Measurements from ENCODE around the gene ZNF319. TPM values are rescaled to one million over a fixed set of nuclear protein-coding genes. Genes with fewer than 3 reads are reported as not detected.

Gene ZNF319
- total RNA-seq, 2 donors from 2014 or later, result 3.3 to 4.7 TPM

DNA sequence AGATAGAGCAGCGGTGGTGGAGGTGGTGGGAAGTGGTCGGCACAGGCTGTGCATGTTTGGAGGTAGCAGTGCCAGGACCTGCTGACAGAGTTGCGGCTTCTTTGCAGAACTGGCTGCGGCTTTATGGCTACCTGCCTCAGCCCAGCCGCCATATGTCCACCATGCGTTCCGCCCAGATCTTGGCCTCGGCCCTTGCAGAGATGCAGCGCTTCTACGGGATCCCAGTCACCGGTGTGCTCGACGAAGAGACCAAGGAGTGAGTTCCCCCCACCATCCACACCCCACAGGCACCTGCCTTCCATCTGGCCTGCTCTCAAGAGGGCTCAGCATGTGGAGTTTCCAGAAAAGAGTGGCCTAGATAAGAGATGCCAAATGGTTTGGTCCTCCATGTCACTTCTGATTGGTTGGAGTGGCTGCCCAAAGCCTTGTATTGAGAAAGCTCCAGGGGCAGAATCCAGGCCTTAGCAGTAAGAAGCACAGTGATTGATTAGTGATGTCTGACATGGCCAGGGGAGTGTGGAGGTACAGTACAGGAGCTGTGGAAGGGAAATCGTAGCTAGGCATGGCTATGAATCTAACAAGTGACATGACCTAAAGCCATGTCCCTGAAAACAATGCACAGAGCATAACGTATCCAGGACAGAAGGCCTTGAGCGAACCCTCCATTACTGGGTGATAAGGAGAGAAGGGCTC lies 37.0 kb upstream of the ZNF319 start:
- no peak overlapping the region for H3K4me3 ChIP-seq
- 90 to 92% methylated on average over 7 to 16 of the region's 16 CpGs for WGBS, 2 donors
- H3K27ac ChIP-seq, result no peak overlapping the region
- H3K9me3 ChIP-seq, result no peaks in the 10 kb centered on the region
- peaks cover 42% of the 10 kb centered on the region for H3K4me1 ChIP-seq
- no peak for TF ChIP-seq POLR2A (IDR thresholded peaks at IDR 0.05)
- TF ChIP-seq, protein P1, sequence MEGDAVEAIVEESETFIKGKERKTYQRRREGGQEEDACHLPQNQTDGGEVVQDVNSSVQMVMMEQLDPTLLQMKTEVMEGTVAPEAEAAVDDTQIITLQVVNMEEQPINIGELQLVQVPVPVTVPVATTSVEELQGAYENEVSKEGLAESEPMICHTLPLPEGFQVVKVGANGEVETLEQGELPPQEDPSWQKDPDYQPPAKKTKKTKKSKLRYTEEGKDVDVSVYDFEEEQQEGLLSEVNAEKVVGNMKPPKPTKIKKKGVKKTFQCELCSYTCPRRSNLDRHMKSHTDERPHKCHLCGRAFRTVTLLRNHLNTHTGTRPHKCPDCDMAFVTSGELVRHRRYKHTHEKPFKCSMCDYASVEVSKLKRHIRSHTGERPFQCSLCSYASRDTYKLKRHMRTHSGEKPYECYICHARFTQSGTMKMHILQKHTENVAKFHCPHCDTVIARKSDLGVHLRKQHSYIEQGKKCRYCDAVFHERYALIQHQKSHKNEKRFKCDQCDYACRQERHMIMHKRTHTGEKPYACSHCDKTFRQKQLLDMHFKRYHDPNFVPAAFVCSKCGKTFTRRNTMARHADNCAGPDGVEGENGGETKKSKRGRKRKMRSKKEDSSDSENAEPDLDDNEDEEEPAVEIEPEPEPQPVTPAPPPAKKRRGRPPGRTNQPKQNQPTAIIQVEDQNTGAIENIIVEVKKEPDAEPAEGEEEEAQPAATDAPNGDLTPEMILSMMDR (IDR thresholded peaks at IDR 0.05), result no peak
- H3K36me3 ChIP-seq (replicated peaks in 1 of 2; ENCODE audit: insufficient read depth in 1 of 2, low read depth in 2 of 2), result peaks cover 0 to 9% of the 10 kb centered on the region in 2 donors
- intact Hi-C loops (cut with DNase I), result loop anchor here (5.0 kb wide), 1 partner anchor 85 kb away; no protein-coding TSS in a partner anchor
- ATAC-seq, result no peak
- H3K27me3 ChIP-seq, result no peaks in the 10 kb centered on the region
- DNase-seq, result no peak

DNA sequence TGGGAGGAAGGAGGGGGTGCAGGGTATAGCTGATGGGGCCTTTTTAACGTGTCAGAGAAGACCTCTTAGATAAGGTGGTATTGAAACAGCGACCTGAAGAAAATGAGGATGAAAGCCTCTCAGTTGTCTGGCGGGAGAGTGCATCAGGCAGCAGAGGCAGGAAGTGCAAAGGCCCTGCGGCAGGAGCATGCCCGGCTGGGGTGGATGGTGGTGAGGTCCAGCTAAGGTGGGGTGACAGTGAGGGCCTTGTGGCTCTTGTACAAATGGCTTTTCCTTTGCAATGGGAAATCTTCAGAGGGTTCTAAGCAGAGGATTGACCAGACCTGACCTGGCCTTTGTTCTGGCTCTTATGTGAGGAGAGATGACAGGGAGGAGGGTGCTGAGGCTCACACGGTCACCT lies 36.5 kb upstream of the ZNF319 start:
- Histone ChIP-seq H3K4me3 (no peak overlapping the region), H3K27ac (no peak overlapping the region), H3K36me3 (replicated peaks in 1 of 2; ENCODE audit: insufficient read depth in 1 of 2, low read depth in 2 of 2) (peaks cover 0 to 9% of the 10 kb centered on the region in 2 donors), H3K27me3 (no peaks in the 10 kb centered on the region), H3K9me3 (no peaks in the 10 kb centered on the region), H3K4me1 (peaks cover 47% of the 10 kb centered on the region)
- WGBS, 2 donors, result 89 to 95% methylated on average over 6 of the region's 6 CpGs
- no peak for DNase-seq
- intact Hi-C loops (cut with DNase I), result loop anchor here (5.0 kb wide), 1 partner anchor 85 kb away; no protein-coding TSS in a partner anchor
- no peak for ATAC-seq
- TF ChIP-seq POLR2A (IDR thresholded peaks at IDR 0.05), result no peak
- TF ChIP-seq, protein P1 (IDR thresholded peaks at IDR 0.05), result no peak

DNA sequence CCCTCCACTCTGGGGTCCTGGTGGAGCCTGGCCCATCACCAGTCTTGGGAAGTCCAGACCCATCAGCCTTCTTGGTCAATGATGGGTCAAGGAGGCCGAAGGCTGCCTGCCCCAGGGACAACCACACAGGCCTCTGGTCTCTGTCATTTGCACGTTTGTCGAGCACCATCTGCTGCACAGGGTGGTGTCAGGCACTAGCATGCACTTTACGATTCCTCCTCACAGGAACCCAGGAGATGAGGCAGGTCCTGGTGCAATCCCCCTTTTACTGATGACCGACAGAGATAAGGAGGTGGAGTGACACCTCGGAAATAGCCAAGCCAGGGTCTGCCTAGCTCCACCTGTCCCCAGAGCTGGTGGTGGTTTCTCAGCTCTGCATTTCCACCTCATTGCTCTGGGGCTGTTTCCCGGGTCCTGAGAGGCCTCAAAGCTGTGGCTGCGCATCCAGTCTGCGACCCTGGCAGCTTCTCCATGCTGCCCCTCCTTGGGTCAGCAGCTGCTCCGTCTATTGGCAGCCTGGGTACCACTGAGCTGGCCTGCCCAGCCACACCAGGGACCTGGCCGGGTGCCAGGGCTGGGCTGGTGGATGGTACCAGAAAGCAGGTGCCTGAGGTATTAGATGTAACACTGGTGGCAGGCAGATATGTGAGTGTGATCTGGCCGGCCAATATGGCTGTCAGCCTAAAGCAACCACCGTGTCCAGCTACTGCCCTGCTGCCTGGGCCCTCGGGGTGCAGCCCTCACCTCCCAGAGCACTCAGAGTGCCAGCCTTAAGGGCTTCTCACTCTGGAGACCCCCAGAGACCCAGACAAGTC lies 35.1 kb upstream of the ZNF319 start:
- H3K4me3 ChIP-seq, result no peak overlapping the region
- H3K27me3 ChIP-seq, result no peaks in the 10 kb centered on the region
- TF ChIP-seq, protein P1 (IDR thresholded peaks at IDR 0.05), result no peak
- TF ChIP-seq POLR2A (IDR thresholded peaks at IDR 0.05), result no peak
- H3K27ac ChIP-seq, result peak overlapping the region in 1 of 4 donors; percentile 91
- ATAC-seq, result no peak
- 76 to 81% methylated on average over 6 to 14 of the region's 14 CpGs for WGBS, 2 donors
- H3K36me3 ChIP-seq (replicated peaks in 1 of 2; ENCODE audit: insufficient read depth in 1 of 2, low read depth in 2 of 2), result peaks cover 0 to 4% of the 10 kb centered on the region in 2 donors
- H3K4me1 ChIP-seq, result peaks cover 61% of the 10 kb centered on the region
- intact Hi-C loops (cut with DNase I), result loop anchor here (5.0 kb wide), 1 partner anchor 87 kb away; no protein-coding TSS in a partner anchor
- DNase-seq, result peak in 1 of 4 donors; percentile 28
- no peaks in the 10 kb centered on the region for H3K9me3 ChIP-seq

DNA sequence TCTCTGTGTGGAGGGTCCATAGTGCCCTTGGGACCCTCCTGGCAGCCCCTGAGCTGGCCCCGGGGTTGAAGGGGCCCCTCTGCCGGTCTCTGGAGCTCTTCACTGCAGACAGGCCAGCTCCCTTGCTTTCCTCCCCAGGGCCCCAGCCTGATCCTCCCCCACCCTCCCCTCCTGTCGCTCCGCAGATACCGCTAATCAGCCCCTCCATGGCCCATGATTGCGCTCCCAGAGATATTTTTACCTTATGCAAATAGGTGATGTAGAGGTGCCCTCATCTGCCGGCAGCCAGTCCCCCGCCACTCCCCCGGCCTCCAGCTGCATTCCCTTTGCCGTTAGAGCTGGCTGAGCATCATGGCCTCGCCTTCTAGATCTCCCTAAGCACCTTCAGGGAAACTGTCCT lies 34.3 kb upstream of the ZNF319 start:
- Histone ChIP-seq H3K4me3 (no peak overlapping the region), H3K27me3 (no peaks in the 10 kb centered on the region), H3K27ac (peak overlapping the region in 3 of 4 donors; percentile 53 to 91 (median 74)), H3K36me3 (replicated peaks in 1 of 2; ENCODE audit: insufficient read depth in 1 of 2, low read depth in 2 of 2) (peaks cover 0 to 3% of the 10 kb centered on the region in 2 donors), H3K4me1 (peaks cover 69% of the 10 kb centered on the region), H3K9me3 (no peaks in the 10 kb centered on the region)
- DNase-seq, result no peak
- intact Hi-C loops (cut with DNase I), result loop anchor here (5.0 kb wide), 1 partner anchor 88 kb away; no protein-coding TSS in a partner anchor
- TF ChIP-seq, protein P1 (IDR thresholded peaks at IDR 0.05), result no peak
- no peak for TF ChIP-seq POLR2A (IDR thresholded peaks at IDR 0.05)
- 72 to 75% methylated on average over 8 to 11 of the region's 11 CpGs for WGBS, 2 donors
- ATAC-seq, result no peak
